ENCODE data around the gene ATP5PO. TPM values are rescaled to one million over a fixed set of nuclear protein-coding genes. Genes with fewer than 3 reads are reported as not detected.

Gene ATP5PO
- total RNA-seq, 2 experiments from 2014 or later: 210 to 227 TPM

DNA sequence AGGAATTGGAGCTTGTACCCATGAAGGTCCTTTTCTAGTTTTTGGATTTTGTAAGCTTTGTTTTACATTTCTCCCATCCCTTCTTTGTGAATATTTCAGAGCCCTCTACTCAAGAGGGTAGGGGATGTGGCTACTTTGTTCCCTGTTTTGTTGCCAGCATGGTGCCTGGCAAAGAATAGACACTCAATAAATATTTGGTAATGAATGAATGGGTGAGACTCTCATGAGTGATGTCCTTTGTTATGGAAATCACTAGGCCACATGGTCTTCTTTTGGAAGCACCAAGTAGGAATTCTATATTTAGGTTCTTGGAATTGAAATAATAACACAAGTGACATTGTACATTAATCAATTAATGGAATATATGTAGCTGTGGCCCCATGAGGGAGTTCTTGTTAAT lies 26.8 kb upstream of the ATP5PO start:
- Histone ChIP-seq H3K4me3 (ENCODE audit: low read depth, low read length, poor library complexity, severe bottlenecking) (no peak overlapping the region), H4K20me1 (ENCODE audit: insufficient read depth, low read length) (no peaks in the 10 kb centered on the region), H2AFZ (ENCODE audit: low read length) (no peak overlapping the region), H3K4me1 (ENCODE audit: insufficient read depth, low read length, poor library complexity, severe bottlenecking) (peaks cover 10% of the 10 kb centered on the region), H3K79me2 (ENCODE audit: insufficient read depth, low read depth, low read length) (no peaks in the 10 kb centered on the region), H3K9me2 (ENCODE audit: insufficient read depth, low read length) (no peaks in the 10 kb centered on the region), H3K9me3 (ENCODE audit: low read length) (no peaks in the 10 kb centered on the region), H3K4me2 (ENCODE audit: low read length) (no peak overlapping the region), H3K36me3 (ENCODE audit: insufficient read depth, low read length) (no peaks in the 10 kb centered on the region), H3K27ac (ENCODE audit: low read depth, low read length, poor library complexity, severe bottlenecking) (no peak overlapping the region)
- no TSS peak for BruUV-seq (replicated peaks)
- ChIA-PET POLR2A (interaction anchor here (1.0 to 1.2 kb wide), 2 partner anchors 24 to 37 kb away, joined by 3 read pairs; no protein-coding TSS in a partner anchor), CTCF (ENCODE audit: unreplicated experiment) (interaction anchor here (1.0 kb wide), 1 partner anchor 18 kb away, joined by 3 read pairs; no protein-coding TSS in a partner anchor)
- intact Hi-C loops (cut with micrococcal nuclease; ENCODE audit: unreplicated experiment): no loop called here
- TF ChIP-seq EZH2phosphoT487 (IDR thresholded peaks at IDR 0.05; ENCODE audit: borderline replicate concordance, low read depth, low read length): no peak
- TF ChIP-seq, protein P1, sequence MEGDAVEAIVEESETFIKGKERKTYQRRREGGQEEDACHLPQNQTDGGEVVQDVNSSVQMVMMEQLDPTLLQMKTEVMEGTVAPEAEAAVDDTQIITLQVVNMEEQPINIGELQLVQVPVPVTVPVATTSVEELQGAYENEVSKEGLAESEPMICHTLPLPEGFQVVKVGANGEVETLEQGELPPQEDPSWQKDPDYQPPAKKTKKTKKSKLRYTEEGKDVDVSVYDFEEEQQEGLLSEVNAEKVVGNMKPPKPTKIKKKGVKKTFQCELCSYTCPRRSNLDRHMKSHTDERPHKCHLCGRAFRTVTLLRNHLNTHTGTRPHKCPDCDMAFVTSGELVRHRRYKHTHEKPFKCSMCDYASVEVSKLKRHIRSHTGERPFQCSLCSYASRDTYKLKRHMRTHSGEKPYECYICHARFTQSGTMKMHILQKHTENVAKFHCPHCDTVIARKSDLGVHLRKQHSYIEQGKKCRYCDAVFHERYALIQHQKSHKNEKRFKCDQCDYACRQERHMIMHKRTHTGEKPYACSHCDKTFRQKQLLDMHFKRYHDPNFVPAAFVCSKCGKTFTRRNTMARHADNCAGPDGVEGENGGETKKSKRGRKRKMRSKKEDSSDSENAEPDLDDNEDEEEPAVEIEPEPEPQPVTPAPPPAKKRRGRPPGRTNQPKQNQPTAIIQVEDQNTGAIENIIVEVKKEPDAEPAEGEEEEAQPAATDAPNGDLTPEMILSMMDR (conservative IDR thresholded peaks at IDR 0.05; ENCODE audit: low read length): no peak
- DNase-seq (ENCODE audit: low spot score): no peak

DNA sequence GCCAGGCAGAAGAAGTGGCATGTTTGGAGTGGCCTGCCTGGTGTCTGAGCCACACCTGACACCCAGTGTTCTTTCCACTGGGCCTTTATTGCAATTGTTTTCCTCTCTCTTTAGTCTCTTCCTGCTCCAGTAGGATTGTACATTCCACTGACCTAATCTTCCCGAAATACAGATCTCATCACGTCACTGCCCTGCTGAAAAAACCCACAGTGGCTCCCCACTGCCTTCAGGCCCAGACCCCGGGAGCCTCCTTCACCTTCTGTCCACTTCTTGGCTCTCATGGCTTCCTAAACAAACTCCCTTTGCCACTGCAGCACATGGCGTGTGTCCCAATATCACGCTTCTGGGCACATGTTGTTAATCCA lies 25.3 kb upstream of the ATP5PO start:
- intact Hi-C loops (cut with micrococcal nuclease; ENCODE audit: unreplicated experiment): no loop called here
- TF ChIP-seq EZH2phosphoT487 (IDR thresholded peaks at IDR 0.05; ENCODE audit: borderline replicate concordance, low read depth, low read length): no peak
- TF ChIP-seq, protein P1 (conservative IDR thresholded peaks at IDR 0.05; ENCODE audit: low read length): no peak
- DNase-seq (ENCODE audit: low spot score): no peak
- CTCF ChIA-PET (ENCODE audit: unreplicated experiment): no interaction called here
- no peaks in the 10 kb centered on the region for H3K36me3 ChIP-seq (ENCODE audit: insufficient read depth, low read length)
- no TSS peak for BruUV-seq (replicated peaks)
- POLR2A ChIA-PET: no interaction called here
- no peak overlapping the region for H3K4me3 ChIP-seq (ENCODE audit: low read depth, low read length, poor library complexity, severe bottlenecking)
- H3K27ac ChIP-seq (ENCODE audit: low read depth, low read length, poor library complexity, severe bottlenecking): no peak overlapping the region
- peaks cover 21% of the 10 kb centered on the region for H3K4me1 ChIP-seq (ENCODE audit: insufficient read depth, low read length, poor library complexity, severe bottlenecking)
- H3K9me2 ChIP-seq (ENCODE audit: insufficient read depth, low read length): no peaks in the 10 kb centered on the region
- H2AFZ ChIP-seq (ENCODE audit: low read length): peak overlapping the region; percentile 74
- H4K20me1 ChIP-seq (ENCODE audit: insufficient read depth, low read length): no peaks in the 10 kb centered on the region
- no peak overlapping the region for H3K4me2 ChIP-seq (ENCODE audit: low read length)
- no peaks in the 10 kb centered on the region for H3K79me2 ChIP-seq (ENCODE audit: insufficient read depth, low read depth, low read length)
- no peaks in the 10 kb centered on the region for H3K9me3 ChIP-seq (ENCODE audit: low read length)

DNA sequence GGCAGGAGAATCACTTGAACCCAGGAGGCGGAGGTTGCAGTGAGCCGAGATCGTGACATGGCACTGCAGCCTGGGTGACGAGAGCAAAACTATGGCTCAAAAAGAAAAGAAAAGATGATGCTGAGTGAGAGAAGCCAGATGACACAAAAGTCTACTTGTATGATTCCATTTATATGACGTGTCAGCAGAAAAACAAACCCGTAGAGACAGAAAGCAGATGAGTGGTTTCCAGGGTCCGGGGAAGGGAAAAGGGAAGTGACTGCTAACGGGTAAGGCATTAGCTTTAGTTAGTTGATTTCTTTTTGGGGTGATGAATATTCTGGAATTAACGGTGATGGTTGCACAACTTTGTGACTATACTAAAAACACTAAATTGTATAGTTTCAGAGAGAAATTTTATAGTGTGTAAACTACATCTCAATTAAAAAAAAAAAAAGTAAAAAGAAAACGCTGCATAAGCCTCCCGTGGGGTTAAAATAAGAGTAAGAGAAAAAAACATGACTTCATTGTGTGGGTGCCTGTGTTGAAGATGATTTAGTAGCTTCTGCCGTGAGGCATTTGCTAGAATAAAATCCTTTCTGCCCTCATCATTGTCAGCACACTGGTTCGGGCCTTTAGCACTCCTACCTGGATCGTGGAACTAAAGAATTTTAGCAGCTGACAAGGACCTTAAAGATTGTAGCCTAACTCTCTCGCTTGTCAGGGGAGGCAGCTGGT lies 24.7 kb upstream of the ATP5PO start:
- no peaks in the 10 kb centered on the region for H3K79me2 ChIP-seq (ENCODE audit: insufficient read depth, low read depth, low read length)
- no peak overlapping the region for H3K4me3 ChIP-seq (ENCODE audit: low read depth, low read length, poor library complexity, severe bottlenecking)
- H4K20me1 ChIP-seq (ENCODE audit: insufficient read depth, low read length): no peaks in the 10 kb centered on the region
- peak overlapping the region; percentile 74 for H2AFZ ChIP-seq (ENCODE audit: low read length)
- no peak overlapping the region for H3K27ac ChIP-seq (ENCODE audit: low read depth, low read length, poor library complexity, severe bottlenecking)
- DNase-seq (ENCODE audit: low spot score): no peak
- ChIA-PET CTCF (ENCODE audit: unreplicated experiment) (no interaction called here), POLR2A (interaction anchor here (0.7 to 1.0 kb wide), 2 partner anchors 9 to 77 kb away, joined by 4 read pairs; no protein-coding TSS in a partner anchor)
- TF ChIP-seq, protein P1 (conservative IDR thresholded peaks at IDR 0.05; ENCODE audit: low read length): no peak
- TF ChIP-seq EZH2phosphoT487 (IDR thresholded peaks at IDR 0.05; ENCODE audit: borderline replicate concordance, low read depth, low read length): no peak
- H3K4me1 ChIP-seq (ENCODE audit: insufficient read depth, low read length, poor library complexity, severe bottlenecking): peaks cover 21% of the 10 kb centered on the region
- H3K9me3 ChIP-seq (ENCODE audit: low read length): no peaks in the 10 kb centered on the region
- no TSS peak for BruUV-seq (replicated peaks)
- no peak overlapping the region for H3K4me2 ChIP-seq (ENCODE audit: low read length)
- intact Hi-C loops (cut with micrococcal nuclease; ENCODE audit: unreplicated experiment): no loop called here
- H3K9me2 ChIP-seq (ENCODE audit: insufficient read depth, low read length): no peaks in the 10 kb centered on the region
- no peaks in the 10 kb centered on the region for H3K36me3 ChIP-seq (ENCODE audit: insufficient read depth, low read length)

Data from OCI-LY7 (cell line).